Measurements from ENCODE around the gene NFATC1. TPM values are rescaled to one million over a fixed set of nuclear protein-coding genes. Genes with fewer than 3 reads are reported as not detected.
"Not testable (repeated sequence)": the region's sequence is repeated elsewhere in the genome, so short reads cannot be mapped to it uniquely, and the experiment has no call there.

The NFATC1 gene
- total RNA-seq, 1 donor: 23.9 TPM

DNA sequence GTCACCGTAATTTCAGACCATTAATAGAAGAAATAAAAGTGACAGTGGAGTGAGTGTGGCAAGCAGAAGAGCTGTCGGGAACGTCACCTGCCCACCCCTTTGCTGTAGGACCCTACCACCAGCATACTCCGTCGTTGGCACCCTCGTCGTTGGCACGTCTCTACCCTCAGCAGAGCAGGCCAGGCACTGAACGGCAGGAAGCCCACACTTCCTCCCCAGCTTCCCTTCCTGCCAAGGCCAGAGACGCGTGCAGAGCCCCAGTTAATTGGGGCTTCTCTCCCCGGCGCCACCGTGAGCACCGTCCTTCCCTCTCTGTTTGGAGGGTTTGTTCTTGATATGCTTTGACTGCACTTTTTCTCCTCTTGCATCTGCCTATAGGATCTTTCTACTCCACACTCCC lies 27.0 kb upstream of the NFATC1 start:
- H3K9me3 ChIP-seq (ENCODE audit: low read depth, low read length): no peaks in the 10 kb centered on the region
- no peak overlapping the region for H3K4me3 ChIP-seq (ENCODE audit: low read length)
- H3K4me1 ChIP-seq (ENCODE audit: insufficient read depth, low read length): peaks cover 10% of the 10 kb centered on the region
- no peaks in the 10 kb centered on the region for H3K27me3 ChIP-seq (ENCODE audit: insufficient read depth, low read length)

DNA sequence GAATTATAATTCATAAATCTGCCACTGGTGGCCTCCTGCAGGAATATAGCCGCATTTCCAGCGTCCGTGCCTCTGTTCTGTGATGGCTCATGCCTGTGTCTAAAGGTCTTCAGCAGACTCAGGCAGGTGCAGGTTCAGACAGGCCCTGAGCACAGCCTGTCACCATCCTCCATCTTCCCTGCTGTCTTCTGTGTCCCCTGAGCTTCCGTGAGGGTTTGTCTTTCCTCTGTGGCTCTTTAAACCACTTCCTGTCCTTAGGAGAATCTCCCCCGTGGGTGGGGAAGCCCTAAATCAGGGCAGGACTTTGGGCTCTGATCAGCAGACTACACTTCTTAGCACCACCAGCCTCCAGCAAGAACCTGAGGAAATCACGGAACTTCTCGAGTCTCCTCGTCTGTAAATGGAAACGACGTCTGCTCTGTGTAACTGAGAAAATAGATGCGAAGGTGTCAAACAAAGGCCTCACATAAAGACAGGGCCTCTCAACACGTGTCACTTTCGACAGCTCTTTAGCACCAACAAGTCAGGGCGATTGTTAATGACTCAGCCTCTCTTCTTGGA lies 24.1 kb upstream of the NFATC1 start:
- no peaks in the 10 kb centered on the region for H3K27me3 ChIP-seq (ENCODE audit: insufficient read depth, low read length)
- no peak overlapping the region for H3K4me3 ChIP-seq (ENCODE audit: low read length)
- peaks cover 10% of the 10 kb centered on the region for H3K4me1 ChIP-seq (ENCODE audit: insufficient read depth, low read length)
- no peaks in the 10 kb centered on the region for H3K9me3 ChIP-seq (ENCODE audit: low read depth, low read length)

DNA sequence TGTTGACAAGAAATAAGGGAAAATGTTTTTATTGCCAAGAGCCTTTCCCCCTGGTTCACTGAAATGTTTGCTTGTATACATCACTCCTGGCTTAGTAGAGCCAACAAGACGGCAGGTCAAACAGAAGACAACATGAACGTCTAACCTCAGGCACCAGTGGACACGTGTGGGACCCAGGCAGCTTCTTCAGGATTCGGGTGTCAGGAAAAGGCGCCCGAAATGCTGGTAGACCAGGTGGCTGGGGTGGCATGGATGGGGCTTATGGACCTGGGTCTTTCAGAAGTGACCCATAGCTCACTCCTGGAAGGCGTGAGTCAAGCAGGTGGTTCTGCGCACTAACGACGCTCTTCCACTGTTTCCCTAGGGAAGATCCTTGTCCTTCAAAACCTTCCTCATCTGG lies 23.3 kb upstream of the NFATC1 start:
- peaks cover 10% of the 10 kb centered on the region for H3K4me1 ChIP-seq (ENCODE audit: insufficient read depth, low read length)
- no peaks in the 10 kb centered on the region for H3K9me3 ChIP-seq (ENCODE audit: low read depth, low read length)
- no peaks in the 10 kb centered on the region for H3K27me3 ChIP-seq (ENCODE audit: insufficient read depth, low read length)
- H3K4me3 ChIP-seq (ENCODE audit: low read length): no peak overlapping the region

DNA sequence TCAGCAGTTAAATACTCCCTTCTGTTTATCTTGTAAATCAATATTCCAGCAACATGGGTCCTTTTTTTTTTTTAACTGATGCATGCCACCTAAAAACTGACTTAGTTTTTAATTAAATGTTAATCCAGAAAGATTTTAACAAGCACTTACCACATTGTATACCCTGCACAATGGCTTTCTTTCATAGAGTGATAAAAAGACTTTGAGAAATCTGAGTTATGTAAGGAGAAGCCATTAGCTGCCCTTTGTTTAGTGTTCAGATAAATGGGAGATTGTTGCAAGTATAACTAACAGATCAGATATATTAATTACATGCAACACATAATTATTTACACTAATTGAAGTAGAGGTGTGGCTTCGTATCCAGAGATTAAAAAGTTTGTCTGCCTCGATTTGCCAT lies 22.7 kb upstream of the NFATC1 start:
- no peaks in the 10 kb centered on the region for H3K27me3 ChIP-seq (ENCODE audit: insufficient read depth, low read length)
- H3K9me3 ChIP-seq (ENCODE audit: low read depth, low read length): no peaks in the 10 kb centered on the region
- H3K4me1 ChIP-seq (ENCODE audit: insufficient read depth, low read length): peaks cover 10% of the 10 kb centered on the region
- H3K4me3 ChIP-seq (ENCODE audit: low read length): no peak overlapping the region

DNA sequence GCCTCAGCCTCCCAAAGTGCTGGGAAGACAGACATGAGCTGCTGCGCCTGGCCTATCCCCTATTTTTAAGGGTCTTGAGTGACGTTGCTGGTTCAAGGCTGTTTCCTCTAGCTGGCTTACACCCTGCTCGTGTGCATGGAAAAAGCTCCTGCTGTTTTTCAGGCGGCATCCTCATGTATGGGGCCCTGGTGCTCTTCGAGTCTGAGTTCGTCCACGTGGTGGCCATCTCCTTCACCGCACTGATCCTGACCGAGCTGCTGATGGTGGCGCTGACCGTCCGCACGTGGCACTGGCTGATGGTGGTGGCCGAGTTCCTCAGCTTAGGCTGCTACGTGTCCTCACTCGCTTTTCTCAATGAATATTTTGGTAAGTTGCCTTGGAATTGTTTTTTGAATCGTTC lies 22.0 kb upstream of the NFATC1 start:
- Histone ChIP-seq H3K27me3 (ENCODE audit: insufficient read depth, low read length) (no peaks in the 10 kb centered on the region), H3K4me3 (ENCODE audit: low read length) (no peak overlapping the region), H3K4me1 (ENCODE audit: insufficient read depth, low read length) (peaks cover 7% of the 10 kb centered on the region), H3K9me3 (ENCODE audit: low read depth, low read length) (no peaks in the 10 kb centered on the region)

DNA sequence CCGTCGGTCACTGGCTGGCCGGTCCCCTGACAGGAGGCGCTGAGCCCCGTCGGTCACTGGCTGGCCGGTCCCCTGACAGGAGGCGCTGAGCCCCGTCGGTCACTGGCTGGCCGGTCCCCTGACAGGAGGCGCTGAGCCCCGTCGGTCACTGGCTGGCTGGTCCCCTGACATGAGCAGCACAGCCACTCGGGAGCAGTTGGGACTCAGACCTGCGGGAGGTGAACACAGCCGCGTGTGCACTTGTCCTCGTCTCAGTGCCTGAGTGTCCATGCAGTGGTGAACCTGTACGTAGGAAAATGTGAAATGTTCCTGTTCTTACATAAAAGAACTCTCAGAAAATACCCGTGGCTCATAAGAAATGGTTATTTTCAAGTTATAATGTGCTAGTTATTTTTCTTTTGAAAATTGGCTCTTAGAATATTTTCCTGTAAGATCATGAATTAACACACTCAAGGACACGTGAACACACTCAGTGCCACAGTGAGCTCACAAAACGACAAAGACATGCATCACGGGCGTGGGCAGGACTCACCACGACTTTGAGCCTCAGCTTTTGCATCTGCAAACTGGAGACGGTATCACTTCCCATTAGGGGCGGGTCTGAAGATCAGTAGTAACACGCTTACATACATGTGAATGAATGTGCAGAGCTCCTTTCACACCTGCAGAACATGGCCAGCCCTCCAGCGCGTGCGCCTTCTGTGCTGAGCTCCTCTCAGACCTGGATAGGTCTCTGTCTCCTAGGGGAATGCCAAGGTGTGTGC lies 21.1 kb upstream of the NFATC1 start:
- no peaks in the 10 kb centered on the region for H3K9me3 ChIP-seq (ENCODE audit: low read depth, low read length)
- H3K27me3 ChIP-seq (ENCODE audit: insufficient read depth, low read length): no peaks in the 10 kb centered on the region
- H3K4me3 ChIP-seq (ENCODE audit: low read length): no peak overlapping the region
- peaks cover 12% of the 10 kb centered on the region for H3K4me1 ChIP-seq (ENCODE audit: insufficient read depth, low read length)

DNA sequence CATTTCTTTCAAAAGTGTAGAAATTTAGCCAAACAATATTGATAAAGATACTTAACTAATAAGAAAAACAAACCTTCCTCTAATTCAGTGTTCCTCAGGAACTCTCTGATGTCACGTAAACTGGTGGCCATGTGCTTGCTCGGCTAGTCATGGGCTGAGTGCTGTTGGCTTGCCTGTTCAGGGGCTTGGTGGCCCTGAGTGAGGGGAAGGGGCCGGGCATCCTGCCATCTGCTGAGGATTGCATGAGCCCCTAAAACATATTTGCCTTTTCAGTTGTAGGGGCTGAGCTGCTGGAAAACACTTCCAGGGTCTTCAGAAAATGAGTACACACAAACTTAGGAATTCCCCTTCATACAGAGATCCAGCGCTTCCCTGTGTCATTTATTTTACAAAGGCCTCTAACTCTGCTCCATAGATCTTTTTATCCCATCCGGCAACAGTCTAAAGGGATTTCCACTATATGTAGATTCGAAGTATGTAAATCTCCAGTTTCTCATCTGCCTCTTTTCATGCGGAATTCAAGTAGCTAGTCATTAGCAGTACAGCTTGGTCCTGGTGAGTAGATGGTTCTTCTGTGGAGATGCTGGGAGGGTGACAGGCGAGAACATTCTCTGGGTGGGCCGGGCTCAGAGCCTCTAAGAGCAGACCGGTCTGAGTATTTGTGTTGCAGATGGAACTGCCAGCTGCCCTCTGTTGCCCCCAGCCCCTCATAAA lies 20.1 kb upstream of the NFATC1 start:
- Histone ChIP-seq H3K9me3 (ENCODE audit: low read depth, low read length) (no peaks in the 10 kb centered on the region), H3K27me3 (ENCODE audit: insufficient read depth, low read length) (no peaks in the 10 kb centered on the region), H3K4me1 (ENCODE audit: insufficient read depth, low read length) (peaks cover 12% of the 10 kb centered on the region), H3K4me3 (ENCODE audit: low read length) (no peak overlapping the region)

DNA sequence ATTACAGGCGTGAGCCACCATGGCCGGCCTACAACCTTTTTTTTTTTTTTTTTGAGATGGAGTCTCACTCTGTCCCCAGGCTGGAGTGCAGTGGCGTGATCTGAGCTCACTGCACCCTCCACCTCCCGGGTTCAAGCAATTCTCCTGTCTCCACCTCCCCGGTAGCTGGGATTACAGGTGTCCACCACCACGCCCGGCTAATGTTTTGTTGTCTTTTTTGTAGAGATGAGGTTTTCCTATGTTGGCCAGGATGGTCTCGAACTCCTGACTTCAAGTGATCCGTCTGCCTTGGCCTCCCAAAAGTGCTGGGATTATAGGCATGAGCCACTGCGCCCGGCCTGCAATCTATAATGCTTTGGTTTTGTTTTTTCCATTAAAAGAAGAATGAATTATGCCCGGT lies 19.1 kb upstream of the NFATC1 start:
- not testable (repeated sequence) for H3K27me3 ChIP-seq (ENCODE audit: insufficient read depth, low read length); H3K4me1 ChIP-seq (ENCODE audit: insufficient read depth, low read length); H3K9me3 ChIP-seq (ENCODE audit: low read depth, low read length); H3K4me3 ChIP-seq (ENCODE audit: low read length)

DNA sequence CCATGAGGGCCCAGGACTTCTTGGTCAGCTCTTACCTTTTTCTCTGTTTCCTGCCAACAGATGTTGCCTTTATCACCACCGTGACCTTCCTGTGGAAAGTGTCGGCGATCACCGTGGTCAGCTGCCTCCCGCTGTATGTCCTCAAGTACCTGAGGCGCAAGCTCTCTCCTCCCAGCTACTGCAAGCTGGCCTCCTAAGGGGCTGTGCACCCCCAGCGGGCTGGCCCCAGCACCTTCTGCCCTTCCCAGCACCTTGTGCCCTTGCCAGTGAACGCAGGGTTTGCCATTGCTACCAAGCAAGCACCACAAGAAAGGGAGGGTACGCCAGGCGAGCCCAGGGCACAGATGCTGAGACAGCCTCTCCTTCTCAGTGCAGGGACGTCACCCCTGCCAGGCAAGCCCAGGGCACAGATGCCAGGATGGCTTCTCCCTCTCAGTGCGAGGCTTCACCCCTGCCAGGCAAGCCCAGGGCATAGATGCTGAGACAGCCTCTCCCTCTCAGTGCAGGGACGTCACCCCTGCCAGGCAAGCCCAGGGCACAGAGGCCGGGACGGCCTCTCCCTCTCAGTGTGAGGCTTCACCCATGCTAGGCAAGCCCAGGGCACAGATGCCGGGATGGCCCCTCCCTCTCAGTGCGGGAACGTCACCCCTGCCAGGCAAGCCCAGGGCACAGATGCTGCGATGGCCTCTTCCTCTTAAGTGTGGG lies 18.4 kb upstream of the NFATC1 start:
- H3K27me3 ChIP-seq (ENCODE audit: insufficient read depth, low read length): no peaks in the 10 kb centered on the region
- H3K9me3 ChIP-seq (ENCODE audit: low read depth, low read length): no peaks in the 10 kb centered on the region
- no peak overlapping the region for H3K4me3 ChIP-seq (ENCODE audit: low read length)
- peaks cover 6% of the 10 kb centered on the region for H3K4me1 ChIP-seq (ENCODE audit: insufficient read depth, low read length)

DNA sequence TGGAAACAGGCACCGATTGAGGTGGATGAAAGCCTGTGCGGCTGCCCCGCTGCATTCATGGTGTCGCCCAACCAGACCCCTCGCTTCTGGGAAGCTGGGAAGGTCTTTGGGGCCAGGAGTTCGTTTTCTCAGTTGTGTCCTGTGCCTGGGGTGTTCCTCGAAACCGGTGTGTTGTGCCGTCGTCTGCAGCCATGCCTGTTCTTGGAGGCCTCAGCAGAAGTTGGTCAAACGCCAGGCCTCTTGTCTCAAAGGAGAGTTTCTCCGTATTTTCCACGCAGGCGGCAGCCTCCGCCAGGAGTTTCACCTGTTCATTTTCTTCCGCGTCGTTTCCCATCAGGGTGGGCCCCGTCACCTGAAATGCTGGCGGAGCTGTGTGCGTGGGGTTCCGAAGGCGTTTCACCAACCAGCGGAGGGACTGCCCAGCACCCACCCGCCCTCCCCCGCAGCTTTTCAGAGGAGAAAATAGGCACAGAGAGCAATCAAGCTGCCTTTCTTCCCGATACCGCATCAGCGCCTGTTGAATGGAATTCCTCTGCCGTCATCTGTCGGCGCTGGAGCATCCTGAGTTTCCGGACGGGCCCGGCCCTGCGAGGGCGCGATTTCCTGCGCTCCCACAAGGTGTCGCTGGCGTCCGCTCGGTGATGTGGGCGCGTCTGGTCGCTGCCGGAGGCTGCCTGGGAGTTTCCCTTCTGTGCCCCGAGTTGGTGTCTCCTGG lies 17.0 kb upstream of the NFATC1 start:
- Histone ChIP-seq H3K9me3 (ENCODE audit: low read depth, low read length) (no peaks in the 10 kb centered on the region), H3K4me1 (ENCODE audit: insufficient read depth, low read length) (peaks cover 6% of the 10 kb centered on the region), H3K27me3 (ENCODE audit: insufficient read depth, low read length) (no peaks in the 10 kb centered on the region), H3K4me3 (ENCODE audit: low read length) (no peak overlapping the region)

DNA sequence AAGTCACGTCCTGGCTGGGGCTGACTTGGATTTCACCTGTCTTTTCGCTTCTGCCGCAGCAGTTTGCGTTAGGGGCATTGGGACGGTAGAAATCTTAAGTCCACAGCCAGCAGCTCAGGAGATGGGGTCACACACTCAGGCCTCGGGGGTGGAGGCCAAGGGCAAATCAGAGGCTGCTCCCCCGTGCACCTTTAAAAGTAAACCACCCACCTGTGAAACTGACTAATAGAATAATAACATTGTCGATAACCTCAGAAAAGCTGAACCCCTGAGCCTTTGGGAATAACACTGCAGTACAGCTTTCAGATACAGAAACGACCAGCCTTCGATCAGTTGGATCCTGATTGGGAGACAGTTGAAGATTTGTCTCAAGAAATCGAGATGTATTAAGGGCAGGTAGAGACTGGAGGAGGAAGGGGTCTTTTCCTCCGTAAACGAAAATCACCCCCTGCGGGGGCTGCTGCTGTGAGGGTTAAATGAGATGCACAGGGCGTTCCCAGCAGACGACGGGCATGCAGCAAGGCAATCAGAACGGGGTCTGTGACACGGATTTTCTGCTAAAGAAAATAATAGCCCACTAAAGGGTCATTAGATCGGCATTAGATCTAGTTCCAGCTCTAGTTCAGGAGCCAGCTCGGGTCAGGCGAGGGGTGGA lies 16.4 kb upstream of the NFATC1 start:
- no peaks in the 10 kb centered on the region for H3K27me3 ChIP-seq (ENCODE audit: insufficient read depth, low read length)
- peaks cover 6% of the 10 kb centered on the region for H3K4me1 ChIP-seq (ENCODE audit: insufficient read depth, low read length)
- H3K9me3 ChIP-seq (ENCODE audit: low read depth, low read length): no peaks in the 10 kb centered on the region
- H3K4me3 ChIP-seq (ENCODE audit: low read length): no peak overlapping the region

DNA sequence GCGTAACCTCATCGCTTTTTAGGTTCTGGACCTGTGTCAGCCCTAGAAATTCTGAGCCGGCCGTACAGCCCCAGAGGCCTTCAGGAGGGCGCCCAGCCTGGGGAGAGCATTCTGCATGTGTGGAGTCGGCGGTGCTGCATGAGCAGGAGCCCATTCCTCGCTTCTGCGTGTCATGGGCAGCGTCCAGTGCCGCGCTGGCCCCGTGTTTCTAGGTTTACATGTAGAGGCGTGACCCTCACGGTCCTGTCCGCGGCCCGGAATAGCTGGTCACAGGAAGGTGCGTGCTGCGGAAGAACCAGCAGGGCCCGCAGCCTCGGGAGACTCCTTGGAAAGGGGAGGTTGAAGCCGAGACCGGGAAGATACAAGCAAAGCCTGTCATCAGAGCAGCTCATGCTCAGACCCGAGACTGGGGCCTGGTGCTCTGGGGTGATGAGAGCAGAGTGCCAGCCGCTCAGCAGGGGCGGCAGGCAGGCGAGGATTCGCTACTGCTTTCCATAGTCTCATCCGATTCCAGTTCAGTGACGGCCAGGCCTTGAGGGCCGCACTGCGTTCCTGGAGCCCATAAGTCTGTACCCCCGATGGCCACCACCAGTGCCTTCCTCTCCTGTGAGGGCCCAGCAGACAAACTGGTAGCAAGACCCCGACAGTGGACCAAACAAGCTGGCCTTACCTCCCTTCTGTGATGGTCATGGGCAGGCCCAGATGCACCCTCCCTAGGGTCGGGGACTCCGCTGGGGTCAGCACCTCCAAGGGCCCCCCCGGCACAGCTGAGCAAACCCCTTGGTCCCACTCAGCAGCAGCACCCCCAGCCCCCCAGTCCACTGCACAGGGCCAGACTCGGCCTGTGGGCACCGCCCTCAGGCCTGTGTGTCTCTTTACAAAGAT lies 15.6 kb upstream of the NFATC1 start:
- H3K27me3 ChIP-seq (ENCODE audit: insufficient read depth, low read length): no peaks in the 10 kb centered on the region
- H3K9me3 ChIP-seq (ENCODE audit: low read depth, low read length): no peaks in the 10 kb centered on the region
- H3K4me1 ChIP-seq (ENCODE audit: insufficient read depth, low read length): peaks cover 6% of the 10 kb centered on the region
- no peak overlapping the region for H3K4me3 ChIP-seq (ENCODE audit: low read length)

DNA sequence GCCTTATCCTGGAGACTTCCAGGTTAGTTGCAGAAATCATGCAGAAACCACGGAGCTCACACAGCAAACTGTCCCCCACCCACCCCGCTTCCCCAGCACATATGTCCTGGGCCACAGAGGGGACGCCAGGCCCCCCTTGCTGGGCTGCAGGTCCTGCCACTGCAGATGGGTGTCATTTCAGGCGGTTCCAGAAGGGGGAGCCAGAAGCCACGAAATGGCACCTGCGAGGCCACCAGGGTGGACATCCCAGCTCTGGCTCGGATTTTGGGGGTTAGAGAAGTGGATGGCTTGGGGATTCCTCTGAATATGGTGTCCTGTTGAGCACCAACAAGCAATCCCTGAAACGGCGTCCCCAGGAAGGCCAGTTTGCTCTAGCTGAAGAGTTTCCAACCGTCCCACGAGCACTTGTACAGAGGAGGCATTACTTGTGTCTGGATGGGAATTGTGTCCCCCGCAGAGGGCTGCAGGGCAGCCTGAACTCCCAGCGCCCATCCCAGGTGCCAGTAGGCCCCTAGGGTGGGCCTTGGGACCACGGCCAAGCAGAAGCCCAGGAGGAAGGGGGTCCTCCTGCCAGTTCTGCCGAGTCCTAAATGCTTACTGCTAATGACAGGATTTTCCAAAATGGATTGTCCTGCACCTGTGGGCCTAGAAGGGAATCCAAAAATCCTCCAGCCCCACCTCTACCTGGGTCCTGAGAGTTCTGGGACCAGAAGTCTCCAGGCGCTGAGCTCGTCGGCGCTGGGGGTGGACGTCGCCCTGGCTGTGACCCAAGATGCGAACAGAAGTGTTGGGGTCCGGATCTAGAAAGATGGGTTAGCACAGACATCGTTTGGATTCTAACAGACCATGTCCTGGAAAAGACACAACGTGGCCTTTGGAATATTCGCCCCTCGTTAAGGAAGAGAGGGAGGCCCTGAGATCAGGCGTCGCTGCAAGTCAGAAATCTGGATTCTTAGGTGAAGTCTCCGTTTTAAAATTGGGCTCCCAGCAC lies 14.6 kb upstream of the NFATC1 start:
- H3K9me3 ChIP-seq (ENCODE audit: low read depth, low read length): no peaks in the 10 kb centered on the region
- no peak overlapping the region for H3K4me3 ChIP-seq (ENCODE audit: low read length)
- peaks cover 6% of the 10 kb centered on the region for H3K4me1 ChIP-seq (ENCODE audit: insufficient read depth, low read length)
- no peaks in the 10 kb centered on the region for H3K27me3 ChIP-seq (ENCODE audit: insufficient read depth, low read length)

All from mononuclear cell (primary cell).